Measurements from ENCODE around the gene SLC24A3.

GRCh38 chr20:19423097-19423899 is 210.9 kb downstream of the SLC24A3 start:
- no peak for TF ChIP-seq CTCF (IDR thresholded peaks at IDR 0.05)
- no peak for TF ChIP-seq POLR2A (IDR thresholded peaks at IDR 0.05)
